Epithelial cell of esophagus (primary cell): Measurements from ENCODE around the gene RERE.

Source experiments
- DNase-seq: peaks from one replicate; pipeline ENCODE4 v3.0.0; 2010; ENCODE audit warnings: low read depth
- H3K4me3 ChIP-seq: 2 replicates; pipeline ENCODE4 v1.5.1; 2011; ENCODE audit warnings: mild to moderate bottlenecking, low read length, control low read depth
- CTCF ChIP-seq: IDR thresholded peaks from 2 replicates; pipeline ENCODE4 v1.5.1; 2011; ENCODE audit warnings: low read depth, mild to moderate bottlenecking, low read length, control low read depth, inconsistent platforms; ENCODE audit not compliant: insufficient read depth; ENCODE audit errors: missing control alignments

The RERE gene

GRCh38 chr1:8674912-8675311 lies 142.5 kb downstream of the RERE start:
- DNase-seq, result peak; percentile 70
- H3K4me3 ChIP-seq, result no peak overlapping the region
- no peak for TF ChIP-seq CTCF

- DNase-seq, result no peak
- H3K4me3 ChIP-seq, result no peak overlapping the region
- no peak for TF ChIP-seq CTCF
These were observed 143.0 kb downstream of the RERE start for GRCh38 chr1:8674481-8674880.

DNA sequence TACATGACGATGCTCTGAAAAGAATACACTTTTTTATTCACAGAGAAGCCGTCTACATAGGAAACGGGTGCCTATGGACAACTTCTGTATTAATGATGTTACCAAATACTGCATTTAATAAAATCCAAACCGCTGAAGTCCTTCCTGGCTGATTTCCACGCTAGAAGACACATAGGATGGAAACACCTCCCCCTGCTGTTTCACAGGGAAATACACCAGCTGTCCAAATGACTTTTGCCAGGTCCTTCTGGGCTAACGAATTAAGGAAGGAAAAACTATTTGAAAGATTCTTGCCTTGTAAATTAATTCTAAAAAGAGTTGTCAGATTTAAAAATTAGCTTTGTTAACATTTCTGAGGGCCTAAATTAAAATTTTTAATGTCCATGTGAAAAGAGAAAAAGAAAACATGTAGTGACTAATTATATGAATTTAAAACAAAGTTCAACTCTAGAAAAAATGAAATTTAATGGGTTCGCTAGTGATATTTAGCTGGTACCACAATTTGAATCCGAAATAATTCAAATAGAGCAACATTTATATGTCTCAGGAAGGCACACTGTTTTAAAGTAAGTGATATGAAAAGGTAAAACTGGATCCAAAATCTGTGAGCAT lies 146.0 kb downstream of the RERE start:
- H3K4me3 ChIP-seq, result no peak overlapping the region
- TF ChIP-seq CTCF, result peak; percentile 90

DNA sequence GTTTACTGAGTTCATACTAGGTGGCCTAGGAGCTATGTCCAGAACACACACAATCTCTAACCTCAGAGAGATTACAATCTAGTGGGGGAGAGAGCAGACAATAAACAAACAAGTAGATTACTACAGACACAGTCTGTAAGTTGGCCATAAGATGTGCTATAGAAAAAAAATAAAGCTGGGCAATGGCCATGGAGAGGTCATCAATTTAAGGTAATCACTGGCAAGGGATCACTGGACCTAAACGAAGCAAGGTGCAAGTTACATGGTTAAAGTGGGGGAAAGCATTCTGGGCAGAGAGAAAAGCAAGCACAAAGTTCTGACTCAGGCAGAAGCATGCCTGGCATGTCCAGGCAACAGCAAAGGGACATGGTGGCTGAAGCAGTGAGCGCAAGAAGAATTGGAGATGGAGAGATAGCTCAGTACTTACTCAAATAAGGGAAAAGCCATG lies 147.0 kb downstream of the RERE start:
- TF ChIP-seq CTCF, result no peak
- H3K4me3 ChIP-seq, result no peak overlapping the region
- DNase-seq, result peak; percentile 74

More for the DNA sequence above, 146.0 kb downstream of the RERE start:
- peak; percentile 72 for DNase-seq

- no peak for TF ChIP-seq CTCF
- DNase-seq, result no peak
- H3K4me3 ChIP-seq, result no peak overlapping the region
These were observed 147.7 kb downstream of the RERE start for GRCh38 chr1:8669606-8670335.

GRCh38 chr1:8667869-8668594 lies 149.4 kb downstream of the RERE start:
- TF ChIP-seq CTCF, result no peak
- H3K4me3 ChIP-seq, result no peak overlapping the region
- DNase-seq, result no peak
